Stimulated activated CD4-positive, alpha-beta T cell treated with anti-CD3 and anti-CD28 coated beads, Interleukin-2, amount 100 ng/mL, for 48 hours (primary cell): ENCODE results near the gene RRP7A.
A peak's percentile ranks its signal among the peaks of the same experiment; 100 is the strongest.
"Not testable (repeated sequence)": the region's sequence is repeated elsewhere in the genome, so short reads cannot be mapped to it uniquely, and the experiment has no call there.

ENCODE experiments used
- DNase-seq, 2 donors: peaks; one replicate each; pipeline ENCODE4 v3.0.0-alpha.2; 2020

Gene RRP7A, protein sequence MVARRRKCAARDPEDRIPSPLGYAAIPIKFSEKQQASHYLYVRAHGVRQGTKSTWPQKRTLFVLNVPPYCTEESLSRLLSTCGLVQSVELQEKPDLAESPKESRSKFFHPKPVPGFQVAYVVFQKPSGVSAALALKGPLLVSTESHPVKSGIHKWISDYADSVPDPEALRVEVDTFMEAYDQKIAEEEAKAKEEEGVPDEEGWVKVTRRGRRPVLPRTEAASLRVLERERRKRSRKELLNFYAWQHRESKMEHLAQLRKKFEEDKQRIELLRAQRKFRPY

DNA sequence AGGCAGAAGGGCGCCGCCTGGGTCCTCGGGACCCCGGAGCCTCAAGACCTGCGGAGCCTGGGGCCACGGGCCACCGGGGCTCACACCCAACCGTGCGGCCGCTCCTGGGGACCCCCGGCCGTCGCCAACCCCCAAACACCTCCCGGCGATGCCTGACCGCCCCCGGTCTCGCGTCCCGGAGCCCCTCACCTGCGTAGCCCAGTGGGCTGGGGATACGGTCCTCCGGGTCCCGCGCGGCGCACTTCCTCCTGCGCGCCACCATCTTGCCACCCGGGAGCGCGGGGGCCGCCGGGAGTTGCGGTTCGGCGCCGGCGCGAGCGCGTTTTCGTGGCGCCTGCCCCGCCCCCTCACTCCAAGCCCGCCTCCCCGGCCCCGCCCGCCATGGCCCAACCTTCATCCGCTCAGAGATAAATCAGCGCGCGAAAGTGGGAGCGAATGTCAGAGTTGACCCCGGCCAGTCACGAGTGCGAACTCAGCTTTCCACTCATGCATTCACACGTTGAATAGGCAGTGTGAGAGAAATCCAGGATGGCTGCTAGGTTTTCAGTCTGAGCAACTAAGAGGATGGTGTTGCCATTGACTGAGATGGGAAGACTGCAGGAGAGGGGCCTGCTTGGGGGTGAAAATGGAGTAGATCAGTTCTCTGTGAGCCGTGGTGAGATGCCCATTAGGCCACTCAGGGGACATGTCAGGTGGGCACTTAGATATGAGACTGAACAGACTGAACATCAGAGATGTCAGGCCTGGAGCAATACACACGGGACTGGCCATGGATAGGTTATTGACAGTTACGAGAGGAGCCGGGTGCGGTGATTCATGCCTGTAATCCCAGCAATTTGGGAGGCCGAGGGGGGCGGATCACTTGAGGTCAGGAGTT, at the start of gene RRP7A:
TSS of gene RRP7A (minus strand) at position 272 of the 877 bp plus-strand sequence. CDS start at position 262, 10 bp downstream.
- peak; percentile 86 to 90 for DNase-seq

DNA sequence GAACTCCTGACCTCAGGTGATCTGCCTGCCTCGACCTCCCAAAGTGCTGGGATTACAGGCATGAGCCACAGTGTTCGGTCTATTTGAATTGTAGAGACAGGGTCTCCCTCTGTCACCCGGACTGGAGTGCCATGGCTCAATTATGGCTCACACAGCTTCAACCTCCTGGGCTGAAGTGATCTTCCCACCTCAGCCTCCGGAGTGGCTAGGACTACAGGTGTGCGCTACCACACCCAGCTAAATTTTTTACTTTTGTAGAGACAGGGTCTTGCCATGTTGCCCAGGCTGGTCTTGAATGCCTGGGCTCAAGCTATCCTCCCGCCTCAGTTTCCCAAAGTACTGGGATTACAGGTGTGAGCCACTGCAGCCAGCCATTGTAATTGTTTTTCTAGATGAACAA, 48.4 kb upstream of the RRP7A start:
- DNase-seq = not testable (repeated sequence)

DNA sequence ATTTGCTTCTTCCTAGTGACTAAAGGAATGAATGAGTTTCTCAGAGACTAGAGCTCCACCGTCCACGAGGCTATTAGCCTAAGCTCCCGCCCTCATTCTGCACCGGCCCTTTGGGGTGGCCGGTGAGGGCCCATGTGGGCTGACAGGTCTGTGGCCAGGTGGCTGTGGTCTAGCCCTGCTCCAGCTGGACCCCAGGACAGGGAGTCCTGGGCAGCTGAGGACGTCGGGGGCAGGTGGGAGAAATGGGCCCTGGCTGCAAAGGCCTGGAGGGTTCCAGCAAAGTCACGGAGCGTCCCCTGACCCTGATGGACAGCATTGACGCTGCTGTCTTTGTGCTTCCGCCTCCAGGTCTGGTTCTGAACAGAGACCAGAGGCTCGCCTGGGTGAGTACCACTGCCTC, 46.4 kb upstream of the RRP7A start:
- no peak for DNase-seq

DNA sequence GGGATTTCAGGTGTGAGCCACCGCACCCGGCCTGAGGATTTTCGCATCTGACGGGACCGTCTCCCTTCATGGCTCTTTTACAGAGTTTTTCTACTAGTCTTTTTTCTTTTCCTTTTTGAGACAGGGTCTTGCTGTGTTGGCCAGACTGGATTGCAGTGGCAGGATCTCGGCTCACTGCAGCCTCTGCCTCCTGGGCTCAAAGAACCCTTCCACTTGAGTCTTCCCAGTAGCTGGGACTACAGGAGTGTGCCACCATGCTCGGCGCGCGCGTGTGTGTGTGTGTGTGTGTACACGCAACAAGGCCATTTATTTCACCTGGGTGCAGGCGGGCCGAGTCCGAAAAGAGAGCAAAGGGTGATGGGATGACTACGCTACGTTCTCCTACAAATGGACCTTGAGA, 45.1 kb upstream of the RRP7A start:
- DNase-seq = no peak

DNA sequence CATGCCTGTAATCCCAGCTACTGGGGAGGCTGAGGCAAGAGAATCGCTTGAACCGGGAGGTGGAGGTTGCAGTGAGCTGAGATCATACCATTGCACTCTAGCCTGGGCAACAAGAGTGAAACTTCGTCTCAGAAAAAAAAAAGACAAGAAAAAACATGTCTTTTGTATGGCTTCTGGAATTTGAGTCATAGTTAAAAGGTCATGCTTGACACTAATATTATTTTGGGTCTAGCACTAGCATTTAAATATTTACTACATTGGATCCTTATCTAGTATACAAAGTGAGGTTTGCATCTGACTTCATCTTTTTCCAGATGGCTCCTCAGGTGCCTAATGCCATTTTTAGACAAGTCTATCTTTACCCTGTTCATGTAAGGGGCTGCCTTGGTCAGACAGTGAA, 44.3 kb upstream of the RRP7A start:
- DNase-seq = not testable (repeated sequence)

DNA sequence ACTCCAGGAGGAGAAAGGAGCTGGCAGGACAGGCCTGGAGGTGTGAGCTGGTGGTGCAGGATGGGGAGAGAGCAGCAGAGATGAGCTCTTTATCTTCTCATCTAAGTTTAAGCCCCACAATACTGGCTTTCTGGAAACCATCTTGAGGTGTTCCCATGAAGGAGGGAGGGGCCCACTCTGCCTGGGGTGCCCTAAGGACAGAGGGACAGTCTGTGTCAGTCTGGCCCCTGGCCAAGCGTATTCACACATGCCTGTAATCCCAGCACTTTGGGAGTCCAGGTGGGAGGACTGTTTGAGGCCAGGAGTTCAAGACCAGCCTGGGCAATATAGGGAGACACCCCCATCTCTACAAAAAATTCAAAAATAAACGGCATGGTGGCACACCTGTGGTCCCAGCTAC, 43.1 kb upstream of the RRP7A start:
- no peak for DNase-seq

DNA sequence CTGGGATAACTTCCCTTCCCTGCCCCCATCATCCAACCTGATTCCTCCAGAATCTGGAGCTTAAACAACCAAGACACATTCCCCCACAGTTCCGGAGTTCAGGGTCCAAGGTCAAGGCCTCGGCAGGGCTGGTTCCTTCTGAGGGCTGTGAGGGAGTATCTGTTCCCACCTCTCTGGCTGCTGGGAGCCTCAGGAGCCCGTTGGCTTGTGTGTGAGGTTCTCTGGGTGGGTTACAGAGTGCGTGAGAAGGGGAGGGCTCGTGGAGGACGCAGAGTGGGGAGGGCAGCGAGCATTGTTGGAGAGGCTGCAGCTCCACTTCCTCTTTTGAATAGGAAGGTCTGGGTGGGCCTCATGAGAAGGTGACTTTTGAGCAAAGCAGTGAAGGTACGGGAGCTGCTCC, 42.7 kb upstream of the RRP7A start:
- no peak for DNase-seq

DNA sequence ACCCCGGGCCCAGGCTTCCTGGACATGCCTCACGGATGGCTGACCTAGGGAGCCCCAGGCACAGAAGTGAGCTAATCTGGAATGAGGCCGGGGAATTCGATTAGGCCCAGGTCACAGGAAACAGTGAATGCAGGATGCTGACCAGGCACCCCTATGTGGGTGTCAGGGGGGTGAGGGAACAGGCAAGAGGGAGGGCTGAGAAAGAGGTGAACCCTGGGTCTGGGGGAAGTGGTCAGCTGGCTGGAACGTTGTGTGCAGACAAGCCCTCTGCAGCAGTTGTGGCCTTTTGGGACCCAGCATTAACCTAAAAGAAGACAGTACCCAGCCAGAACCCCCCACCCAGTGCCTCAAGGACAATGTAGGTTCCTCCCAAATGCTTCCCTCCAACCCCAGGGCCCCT, 42.3 kb upstream of the RRP7A start:
- DNase-seq = no peak

DNA sequence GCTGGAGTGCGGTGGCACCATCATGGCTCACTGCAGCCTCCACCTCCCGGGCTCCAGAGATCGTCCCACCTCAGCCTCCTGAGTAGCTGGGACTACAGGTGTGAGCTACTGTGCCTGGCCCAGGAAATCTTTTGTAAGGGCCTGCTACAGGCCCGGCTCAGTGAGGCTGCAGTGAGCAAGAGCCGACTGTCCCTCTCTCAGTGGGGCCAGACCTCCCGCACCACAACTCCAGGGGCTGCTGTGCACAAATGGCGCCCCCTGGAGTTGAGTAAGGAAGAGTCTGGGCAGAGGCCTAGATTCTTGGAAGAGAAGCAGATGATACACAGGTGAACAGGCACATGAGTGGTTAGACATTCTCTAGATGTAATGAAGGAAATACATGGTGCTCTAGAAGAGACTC, 41.2 kb upstream of the RRP7A start:
- no peak for DNase-seq

DNA sequence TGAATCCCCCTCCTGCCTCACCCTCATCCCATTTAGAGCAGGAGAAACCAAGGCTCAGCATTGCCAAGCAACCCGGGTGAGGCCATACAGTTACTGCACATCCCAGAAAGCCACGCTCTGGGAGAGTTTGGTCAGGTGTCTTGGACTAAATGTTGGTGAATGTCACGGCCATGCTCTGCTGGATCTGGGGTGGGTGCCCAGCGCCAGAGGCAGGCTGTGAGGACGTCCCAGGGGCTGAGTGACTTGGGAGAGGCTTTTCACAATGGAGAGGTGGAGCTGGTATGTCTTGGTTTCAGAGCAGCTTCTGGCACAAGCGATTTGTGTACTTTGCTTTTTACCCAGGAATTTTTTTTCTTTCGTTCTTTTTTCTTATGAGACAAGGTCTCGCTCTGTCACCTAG, 40.8 kb upstream of the RRP7A start:
- no peak for DNase-seq

DNA sequence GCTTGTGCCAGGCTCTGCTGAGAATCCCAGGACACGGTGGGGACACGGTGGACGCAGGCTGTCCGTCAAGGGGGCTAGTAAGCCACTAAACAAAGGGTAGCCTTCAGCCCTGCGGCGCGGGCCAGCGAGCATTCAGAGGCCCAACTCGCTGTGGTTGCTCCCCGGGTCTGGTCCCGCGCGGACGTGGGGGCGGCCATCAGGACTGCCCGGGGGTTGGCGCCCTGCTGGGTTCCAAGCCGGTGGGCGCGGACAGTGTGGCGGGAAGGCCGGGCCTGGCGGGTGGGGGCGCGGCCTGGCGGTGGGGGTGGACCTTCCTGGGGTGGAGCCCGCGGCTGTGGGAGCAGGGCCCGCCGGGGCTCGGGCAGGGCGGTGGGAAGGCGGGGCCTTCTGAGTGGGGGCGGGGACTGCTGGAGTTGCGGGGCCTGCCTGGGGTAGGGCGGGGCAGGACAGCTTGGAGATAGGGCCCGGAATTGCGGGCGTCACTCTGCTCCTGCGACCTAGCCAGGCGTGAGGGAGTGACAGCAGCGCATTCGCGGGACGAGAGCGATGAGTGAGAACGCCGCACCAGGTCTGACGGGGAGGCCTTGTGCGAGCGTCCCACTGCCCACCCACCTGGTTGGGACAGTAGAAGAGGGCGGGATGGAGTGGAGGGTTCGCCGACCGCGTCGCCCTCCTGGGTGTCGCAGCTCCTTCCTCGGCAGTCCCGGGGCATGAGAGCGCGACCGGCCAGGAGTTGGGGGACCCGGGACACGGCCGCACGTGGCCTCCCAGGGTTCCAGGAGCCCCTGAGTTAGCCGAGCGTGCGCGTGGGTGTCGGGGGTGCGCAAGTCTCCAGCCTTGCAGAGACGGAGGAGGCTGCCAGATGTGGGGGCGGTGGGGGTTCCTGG, 34.1 kb upstream of the RRP7A start, which contains the start of gene SERHL2:
TSS of gene SERHL2 (plus strand) at position 482 of the 887 bp plus-strand sequence. CDS start at position 547, 65 bp downstream.
- DNase-seq = peak; percentile 77 to 92

DNA sequence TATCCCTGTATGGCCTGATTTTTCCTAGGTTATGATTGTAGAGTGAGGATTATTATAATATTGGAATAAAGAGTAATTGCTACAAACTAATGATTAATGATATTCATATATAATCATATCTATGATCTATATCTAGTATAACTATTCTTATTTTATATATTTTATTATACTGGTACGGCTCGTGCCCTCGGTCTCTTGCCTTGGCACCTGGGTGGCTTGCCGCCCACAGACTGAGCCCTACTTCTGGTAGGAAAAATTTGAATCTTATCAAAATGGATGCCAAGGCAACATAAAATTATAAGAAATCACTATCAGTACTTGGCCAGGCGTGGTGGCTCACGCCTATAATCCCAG, 32.7 kb upstream of the RRP7A start:
- not testable (repeated sequence) for DNase-seq

DNA sequence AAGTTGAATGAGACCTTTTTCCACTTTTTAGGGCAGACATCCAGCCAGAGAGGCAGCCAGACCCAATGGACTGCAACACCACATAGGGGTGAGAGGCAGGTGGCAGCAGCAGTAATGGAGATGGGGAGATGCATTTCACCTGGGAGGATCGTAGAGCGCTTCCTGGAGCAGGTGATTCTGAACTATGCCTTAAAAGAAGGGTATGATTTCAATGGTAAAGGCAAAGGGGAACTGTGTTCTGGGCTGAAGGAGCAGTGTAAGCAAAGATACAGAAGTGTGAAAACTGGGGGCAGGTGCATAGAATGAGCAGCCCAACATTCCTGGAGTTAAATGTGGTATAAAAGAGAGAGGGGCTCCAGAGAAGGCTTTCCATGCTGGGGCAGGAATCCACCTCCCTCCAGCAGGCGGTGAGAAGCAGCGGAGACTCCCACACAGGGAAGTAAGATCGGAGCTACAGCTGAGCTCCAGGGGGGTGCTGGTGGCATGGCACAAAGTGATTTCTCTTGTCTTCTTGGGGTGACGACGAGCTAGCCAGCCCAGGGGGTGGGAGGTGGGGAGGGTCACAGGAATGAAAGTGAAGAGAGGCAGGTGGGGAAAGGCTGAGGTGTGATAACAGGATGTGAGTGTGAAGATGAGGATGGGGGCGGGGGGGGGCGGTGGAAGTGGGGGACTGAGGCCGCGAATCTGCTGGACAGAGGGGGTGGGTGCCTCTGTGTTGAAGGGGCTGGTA, 29.9 kb upstream of the RRP7A start:
- DNase-seq = no peak

DNA sequence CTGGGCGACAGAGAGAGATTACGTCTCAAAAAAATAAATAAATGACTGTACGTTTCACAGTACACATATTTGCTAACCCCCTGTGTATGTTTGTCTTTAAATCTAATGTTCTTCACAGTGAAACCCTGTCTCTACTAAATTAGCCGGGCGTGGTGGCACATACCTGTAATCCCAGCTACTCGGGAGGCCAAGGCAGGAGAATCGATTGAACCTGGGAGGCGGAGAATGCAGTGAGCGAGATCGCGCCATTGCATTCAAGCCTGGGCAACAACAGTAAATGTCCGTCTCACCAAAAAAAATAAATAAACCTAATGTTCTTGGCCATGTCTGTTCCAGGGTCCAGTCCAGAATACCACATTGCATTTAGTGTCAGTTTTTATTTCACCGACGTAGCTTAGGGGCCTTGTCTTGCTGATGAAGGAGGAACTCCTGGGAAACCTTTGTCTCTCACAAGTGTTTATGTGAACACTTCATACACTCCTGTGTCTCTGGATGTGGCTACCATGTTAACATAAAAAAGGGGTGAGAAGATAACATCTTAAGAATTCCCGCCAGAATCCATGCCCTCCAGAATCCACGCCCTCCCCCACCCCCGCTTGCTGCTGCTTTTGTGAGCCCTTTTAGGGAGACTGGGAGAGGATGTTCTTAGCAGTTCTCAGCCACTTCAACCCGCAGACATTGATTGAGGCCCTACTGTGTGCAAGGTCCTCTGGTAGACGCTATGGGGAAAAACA, 29.2 kb upstream of the RRP7A start:
- DNase-seq = no peak

DNA sequence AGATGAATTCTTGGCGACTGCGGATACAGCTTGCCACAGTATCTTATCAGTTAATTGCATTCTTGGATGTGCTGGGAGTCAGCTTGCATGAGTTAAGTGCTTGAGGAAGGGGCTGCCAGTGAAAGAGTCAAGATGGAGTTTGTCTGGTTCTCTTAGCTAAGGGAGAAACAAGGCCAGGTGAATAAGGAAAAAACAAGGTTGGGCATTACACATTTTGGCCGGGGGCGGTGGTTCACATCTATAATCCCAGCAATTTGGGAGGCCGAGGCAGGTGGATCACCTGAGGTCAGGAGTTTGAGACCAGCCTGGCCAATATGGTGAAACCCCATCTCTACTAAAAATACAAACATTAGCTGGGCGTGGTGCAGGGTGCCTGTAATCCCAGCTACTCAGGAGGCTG, 28.5 kb upstream of the RRP7A start:
- not testable (repeated sequence) for DNase-seq

DNA sequence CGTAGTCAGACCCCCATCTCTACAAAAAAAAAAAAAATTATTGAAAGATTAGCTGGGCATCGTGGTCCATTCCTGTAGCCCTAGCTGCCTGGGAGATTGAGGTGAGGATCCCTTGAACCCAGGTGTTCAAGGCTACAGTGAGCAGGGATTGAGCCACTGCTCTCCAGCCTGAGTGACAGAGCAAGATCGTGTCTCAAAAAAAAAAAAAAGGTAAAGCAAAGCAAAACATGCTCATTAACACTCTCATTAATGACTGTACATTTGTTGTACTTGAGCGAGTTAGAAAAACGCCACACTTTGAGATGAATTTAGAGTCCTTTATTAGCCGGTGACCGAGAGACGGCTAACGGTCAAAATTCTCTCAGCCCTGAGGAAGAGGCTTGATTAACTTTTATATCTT, 28.0 kb upstream of the RRP7A start:
- DNase-seq = no peak

DNA sequence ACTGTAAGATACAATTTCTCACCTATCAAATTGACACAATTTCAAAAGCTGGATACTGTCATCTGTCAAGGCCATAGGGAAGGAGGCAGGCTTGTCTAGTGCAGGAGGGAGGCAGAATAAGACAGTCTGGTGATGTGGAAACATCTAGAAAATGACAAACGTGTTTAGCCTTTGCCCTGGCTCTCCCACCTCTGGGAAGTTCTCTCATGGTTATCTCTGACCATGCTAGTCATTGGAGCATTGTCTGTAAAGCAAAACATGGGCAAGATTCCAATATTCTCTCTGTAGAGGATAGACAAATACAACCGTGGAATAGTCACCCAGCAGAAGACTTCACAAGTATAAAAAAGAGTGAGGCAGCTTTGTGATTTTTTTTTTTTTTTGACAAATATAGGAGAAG, 25.1 kb upstream of the RRP7A start:
- no peak for DNase-seq

DNA sequence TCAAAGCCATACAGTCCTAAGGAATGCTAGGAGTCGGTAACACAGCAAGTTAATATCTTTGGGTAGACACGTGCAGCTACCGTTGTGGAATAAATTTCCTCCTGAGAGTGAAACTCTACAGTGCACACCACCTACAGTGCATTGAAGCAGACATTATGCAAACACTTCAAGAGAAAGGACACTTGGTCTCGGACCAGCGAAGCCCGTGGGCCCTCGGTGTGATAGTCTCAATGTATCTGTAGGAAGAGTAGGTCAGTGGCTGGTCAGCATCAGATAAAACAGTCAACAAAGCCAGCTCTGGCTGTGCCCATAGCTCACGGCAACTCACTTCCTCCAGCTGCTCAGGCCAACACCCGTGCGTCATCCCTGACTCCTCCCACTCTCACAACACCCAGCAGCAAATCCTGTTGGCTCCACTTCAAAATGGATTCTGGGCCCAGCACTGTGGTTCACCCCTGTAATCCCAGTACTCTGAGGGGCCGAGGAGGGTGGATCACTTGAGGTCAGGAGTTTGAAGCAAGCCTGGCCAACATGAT, 19.7 kb upstream of the RRP7A start:
- DNase-seq = not testable (repeated sequence)

DNA sequence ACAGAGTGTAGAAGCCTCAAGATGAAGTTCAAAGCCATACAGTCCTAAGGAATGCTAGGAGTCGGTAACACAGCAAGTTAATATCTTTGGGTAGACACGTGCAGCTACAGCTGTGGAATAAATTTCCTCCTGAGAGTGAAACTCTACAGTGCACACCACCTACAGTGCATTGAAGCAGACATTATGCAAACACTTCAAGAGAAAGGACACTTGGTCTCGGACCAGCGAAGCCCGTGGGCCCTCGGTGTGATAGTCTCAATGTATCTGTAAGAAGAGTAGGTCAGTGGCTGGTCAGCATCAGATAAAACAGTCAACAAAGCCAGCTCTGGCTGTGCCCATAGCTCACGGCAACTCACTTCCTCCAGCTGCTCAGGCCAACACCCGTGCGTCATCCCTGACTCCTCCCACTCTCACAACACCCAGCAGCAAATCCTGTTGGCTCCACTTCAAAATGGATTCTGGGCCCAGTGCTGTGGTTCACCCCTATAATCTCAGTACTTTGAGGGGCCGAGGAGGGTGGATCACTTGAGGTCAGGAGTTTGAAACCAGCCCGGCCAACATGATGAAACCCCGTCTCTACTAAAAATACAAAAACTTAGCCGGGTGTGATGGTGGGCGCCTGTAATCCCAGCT, 17.7 kb upstream of the RRP7A start:
- not testable (repeated sequence) for DNase-seq

DNA sequence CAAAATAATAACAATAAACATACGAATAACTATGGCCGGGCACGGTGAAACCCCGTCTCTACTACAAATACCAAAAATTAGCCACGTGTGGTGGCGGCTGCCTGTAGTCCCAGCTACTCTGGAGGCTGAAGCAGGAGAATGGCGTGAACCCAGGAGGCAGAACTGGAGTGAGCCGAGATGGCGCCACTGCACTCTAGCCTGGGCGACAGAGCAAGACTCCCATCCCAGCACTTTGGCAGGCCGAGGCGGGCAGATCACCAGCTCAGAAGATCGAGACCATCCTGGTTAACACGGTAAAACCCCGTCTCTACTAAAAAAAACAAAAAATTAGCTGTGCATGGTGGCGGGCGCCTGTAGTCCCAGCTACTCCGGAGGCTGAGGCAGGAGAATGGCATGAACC, 17.0 kb upstream of the RRP7A start:
- not testable (repeated sequence) for DNase-seq

DNA sequence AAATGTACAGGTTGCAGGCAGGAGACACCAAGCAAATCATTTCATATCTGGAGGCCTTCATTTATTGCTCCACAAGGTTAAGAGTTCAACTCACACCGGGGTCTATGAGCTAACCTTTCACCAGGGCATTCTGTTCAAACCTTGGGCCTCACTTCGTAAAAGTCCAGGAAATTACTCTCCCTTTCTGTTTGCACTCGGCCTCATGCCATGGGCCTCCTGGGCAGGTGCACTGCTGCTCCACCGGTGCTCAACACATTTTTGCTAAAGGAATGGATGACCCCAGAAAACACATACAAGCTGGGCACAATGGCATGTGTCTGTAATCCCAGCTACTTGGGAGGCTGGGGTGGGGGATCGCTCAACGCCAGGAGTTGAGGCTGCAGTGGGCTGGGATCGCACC, 16.6 kb upstream of the RRP7A start:
- DNase-seq = no peak
